Measurements from ENCODE around the gene SNTG2. TPM values are rescaled to one million over a fixed set of nuclear protein-coding genes. Genes with fewer than 3 reads are reported as not detected.

SNTG2 gene
- polyA plus RNA-seq, 3 donors = not detected

GRCh38 chr2:1324884-1325283, 374.2 kb downstream of the SNTG2 start:
- no peak overlapping the region for H3K9ac ChIP-seq (ENCODE audit: insufficient read depth, low read length, poor library complexity, severe bottlenecking)
- no peak overlapping the region for H3K27ac Mint-ChIP-seq
- no peak overlapping the region for H3K27ac ChIP-seq (ENCODE audit: low read depth in 1 of 2, low read length in 2 of 2)
- H3K4me2 ChIP-seq (replicated peaks; ENCODE audit: extremely low read depth, low read length, poor library complexity, severe bottlenecking) = no peak overlapping the region
- intact Hi-C loops (cut with micrococcal nuclease) = no loop called here
- H3K27me3 ChIP-seq (ENCODE audit: control insufficient read depth in 2 of 2, insufficient read depth in 2 of 2, low read length in 2 of 2) = no peaks in the 10 kb centered on the region
- H4K20me1 ChIP-seq (ENCODE audit: insufficient read depth, low read length) = no peaks in the 10 kb centered on the region
- H3K4me3 Mint-ChIP-seq = no peak overlapping the region
- no peak overlapping the region for H3K4me3 ChIP-seq (replicated peaks in 1 of 3; ENCODE audit: low read depth in 2 of 3, low read length in 3 of 3)
- no peaks in the 10 kb centered on the region for H3K36me3 ChIP-seq (replicated peaks in 1 of 2; ENCODE audit: control insufficient read depth in 1 of 2, insufficient read depth in 2 of 2, low read length in 2 of 2)
- DNase-seq = no peak
- no peak for TF ChIP-seq CTCF (IDR thresholded peaks at IDR 0.05)
- no peaks in the 10 kb centered on the region for H3K79me2 ChIP-seq (ENCODE audit: insufficient read depth, low read length)
- H3K36me3 Mint-ChIP-seq = no peaks in the 10 kb centered on the region
- H3K27me3 Mint-ChIP-seq (ENCODE audit: low read depth in 3 of 3) = peaks cover 2 to 3% (median 3%) of the 10 kb centered on the region in 3 donors
- WGBS (ENCODE audit: insufficient coverage) = 60% methylated on average over 1 of the region's 2 CpGs
- H3K4me1 Mint-ChIP-seq = no peaks in the 10 kb centered on the region
- H2AFZ ChIP-seq (ENCODE audit: insufficient read depth, low read depth, low read length, poor library complexity, severe bottlenecking) = no peak overlapping the region
- no peaks in the 10 kb centered on the region for H3K9me3 ChIP-seq (replicated peaks in 1 of 2; ENCODE audit: control insufficient read depth in 1 of 2, insufficient read depth in 1 of 2, low read length in 2 of 2)
- no peaks in the 10 kb centered on the region for H3K4me1 ChIP-seq (ENCODE audit: control insufficient read depth in 1 of 2, insufficient read depth in 2 of 2, low read length in 2 of 2)
- H3K9me3 Mint-ChIP-seq = peaks cover 0 to 1% (median 0%) of the 10 kb centered on the region in 7 donors

GRCh38 chr2:1328684-1329083, 378.0 kb downstream of the SNTG2 start:
- H3K36me3 ChIP-seq (replicated peaks in 1 of 2; ENCODE audit: control insufficient read depth in 1 of 2, insufficient read depth in 2 of 2, low read length in 2 of 2) = no peaks in the 10 kb centered on the region
- Mint-ChIP-seq H3K4me1 (no peaks in the 10 kb centered on the region), H3K9me3 (peaks cover 0 to 3% (median 1%) of the 10 kb centered on the region in 7 donors), H3K4me3 (no peak overlapping the region), H3K27me3 (ENCODE audit: low read depth in 3 of 3) (peaks cover 0 to 3% (median 2%) of the 10 kb centered on the region in 3 donors), H3K27ac (no peak overlapping the region), H3K36me3 (no peaks in the 10 kb centered on the region)
- no peak overlapping the region for H3K4me2 ChIP-seq (replicated peaks; ENCODE audit: extremely low read depth, low read length, poor library complexity, severe bottlenecking)
- H3K9ac ChIP-seq (ENCODE audit: insufficient read depth, low read length, poor library complexity, severe bottlenecking) = no peak overlapping the region
- H2AFZ ChIP-seq (ENCODE audit: insufficient read depth, low read depth, low read length, poor library complexity, severe bottlenecking) = no peak overlapping the region
- H3K4me3 ChIP-seq (replicated peaks in 1 of 3; ENCODE audit: low read depth in 2 of 3, low read length in 3 of 3) = no peak overlapping the region
- intact Hi-C loops (cut with micrococcal nuclease) = no loop called here
- no peaks in the 10 kb centered on the region for H3K79me2 ChIP-seq (ENCODE audit: insufficient read depth, low read length)
- no peaks in the 10 kb centered on the region for H3K4me1 ChIP-seq (ENCODE audit: control insufficient read depth in 1 of 2, insufficient read depth in 2 of 2, low read length in 2 of 2)
- 90% methylated on average over 5 of the region's 5 CpGs for WGBS (ENCODE audit: insufficient coverage)
- no peak for DNase-seq
- no peak overlapping the region for H3K27ac ChIP-seq (ENCODE audit: low read depth in 1 of 2, low read length in 2 of 2)
- H3K9me3 ChIP-seq (replicated peaks in 1 of 2; ENCODE audit: control insufficient read depth in 1 of 2, insufficient read depth in 1 of 2, low read length in 2 of 2) = no peaks in the 10 kb centered on the region
- H3K27me3 ChIP-seq (ENCODE audit: control insufficient read depth in 2 of 2, insufficient read depth in 2 of 2, low read length in 2 of 2) = no peaks in the 10 kb centered on the region
- no peaks in the 10 kb centered on the region for H4K20me1 ChIP-seq (ENCODE audit: insufficient read depth, low read length)
- no peak for TF ChIP-seq CTCF (IDR thresholded peaks at IDR 0.05)

All from CD14-positive monocyte (primary cell).